Measurements from ENCODE around the gene MVP.

The MVP gene

DNA sequence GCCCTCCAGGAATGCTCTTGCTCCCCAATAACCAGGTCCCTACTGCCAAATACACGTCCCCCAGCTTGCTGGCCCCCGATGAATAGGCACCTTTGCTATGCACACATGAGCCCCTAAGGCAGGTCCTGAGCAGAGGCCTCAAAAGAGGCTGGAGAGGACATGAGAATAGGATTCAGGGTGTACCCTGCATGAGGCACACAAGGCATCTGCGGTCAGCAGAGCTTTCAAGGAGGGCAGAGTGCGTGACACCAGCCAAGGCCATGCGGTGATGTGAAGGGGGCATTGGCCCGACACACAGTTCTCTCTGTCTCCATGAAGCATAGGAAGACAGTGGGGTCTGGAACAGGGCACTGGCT, 72.2 kb downstream of the MVP start:
- TF ChIP-seq RARB (CRISPR knock-in tag; IDR thresholded peaks at IDR 0.05) (no peak), TCF4 (CRISPR knock-in tag; IDR thresholded peaks at IDR 0.05; ENCODE audit: borderline replicate concordance) (no peak)
- ATAC-seq = no peak; the same call in 2 of the 3 replicates

DNA sequence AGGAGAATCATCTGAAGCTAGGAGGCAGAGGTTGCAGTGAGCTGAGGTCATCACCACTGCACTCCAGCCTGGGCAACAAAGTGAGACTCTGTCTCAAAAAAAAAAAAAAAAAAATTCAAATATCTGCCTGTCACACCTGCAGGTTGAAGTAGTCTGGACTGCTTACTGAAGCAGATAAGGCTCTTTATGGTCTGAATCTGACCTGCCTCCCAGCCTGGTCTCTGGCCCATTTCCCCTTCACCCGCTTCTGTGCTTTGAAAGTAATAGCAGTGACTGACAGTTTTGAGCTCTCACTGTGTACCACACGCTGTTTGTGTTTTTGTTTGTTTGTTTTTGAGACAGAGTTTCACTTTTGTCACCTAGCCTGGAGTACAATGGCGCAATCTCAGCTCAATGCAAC, 73.3 kb downstream of the MVP start:
- no peak for ATAC-seq
- TF ChIP-seq CSDC2 (CRISPR knock-in tag; IDR thresholded peaks at IDR 0.05) (no peak), RARB (CRISPR knock-in tag; IDR thresholded peaks at IDR 0.05) (no peak), ZFP3 (CRISPR knock-in tag; IDR thresholded peaks at IDR 0.05) (no peak), TCF4 (CRISPR knock-in tag; IDR thresholded peaks at IDR 0.05; ENCODE audit: borderline replicate concordance) (no peak), GLIS3 (CRISPR knock-in tag; IDR thresholded peaks at IDR 0.05) (no peak), ESRRG (CRISPR knock-in tag; IDR thresholded peaks at IDR 0.05) (no peak), ZC3H10 (CRISPR knock-in tag; IDR thresholded peaks at IDR 0.05) (no peak), ZFP30 (CRISPR knock-in tag; IDR thresholded peaks at IDR 0.05) (no peak)
- TF ChIP-seq, protein P1, sequence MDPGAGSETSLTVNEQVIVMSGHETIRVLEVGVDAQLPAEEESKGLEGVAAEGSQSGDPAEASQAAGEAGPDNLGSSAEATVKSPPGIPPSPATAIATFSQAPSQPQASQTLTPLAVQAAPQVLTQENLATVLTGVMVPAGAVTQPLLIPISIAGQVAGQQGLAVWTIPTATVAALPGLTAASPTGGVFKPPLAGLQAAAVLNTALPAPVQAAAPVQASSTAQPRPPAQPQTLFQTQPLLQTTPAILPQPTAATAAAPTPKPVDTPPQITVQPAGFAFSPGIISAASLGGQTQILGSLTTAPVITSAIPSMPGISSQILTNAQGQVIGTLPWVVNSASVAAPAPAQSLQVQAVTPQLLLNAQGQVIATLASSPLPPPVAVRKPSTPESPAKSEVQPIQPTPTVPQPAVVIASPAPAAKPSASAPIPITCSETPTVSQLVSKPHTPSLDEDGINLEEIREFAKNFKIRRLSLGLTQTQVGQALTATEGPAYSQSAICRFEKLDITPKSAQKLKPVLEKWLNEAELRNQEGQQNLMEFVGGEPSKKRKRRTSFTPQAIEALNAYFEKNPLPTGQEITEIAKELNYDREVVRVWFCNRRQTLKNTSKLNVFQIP (CRISPR knock-in tag; IDR thresholded peaks at IDR 0.05; ENCODE audit: borderline replicate concordance, low read depth) = no peak
- TF ChIP-seq, protein P2, sequence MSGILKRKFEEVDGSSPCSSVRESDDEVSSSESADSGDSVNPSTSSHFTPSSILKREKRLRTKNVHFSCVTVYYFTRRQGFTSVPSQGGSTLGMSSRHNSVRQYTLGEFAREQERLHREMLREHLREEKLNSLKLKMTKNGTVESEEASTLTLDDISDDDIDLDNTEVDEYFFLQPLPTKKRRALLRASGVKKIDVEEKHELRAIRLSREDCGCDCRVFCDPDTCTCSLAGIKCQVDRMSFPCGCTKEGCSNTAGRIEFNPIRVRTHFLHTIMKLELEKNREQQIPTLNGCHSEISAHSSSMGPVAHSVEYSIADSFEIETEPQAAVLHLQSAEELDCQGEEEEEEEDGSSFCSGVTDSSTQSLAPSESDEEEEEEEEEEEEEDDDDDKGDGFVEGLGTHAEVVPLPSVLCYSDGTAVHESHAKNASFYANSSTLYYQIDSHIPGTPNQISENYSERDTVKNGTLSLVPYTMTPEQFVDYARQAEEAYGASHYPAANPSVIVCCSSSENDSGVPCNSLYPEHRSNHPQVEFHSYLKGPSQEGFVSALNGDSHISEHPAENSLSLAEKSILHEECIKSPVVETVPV (CRISPR knock-in tag; IDR thresholded peaks at IDR 0.05) = no peak
- TF ChIP-seq, protein P3, sequence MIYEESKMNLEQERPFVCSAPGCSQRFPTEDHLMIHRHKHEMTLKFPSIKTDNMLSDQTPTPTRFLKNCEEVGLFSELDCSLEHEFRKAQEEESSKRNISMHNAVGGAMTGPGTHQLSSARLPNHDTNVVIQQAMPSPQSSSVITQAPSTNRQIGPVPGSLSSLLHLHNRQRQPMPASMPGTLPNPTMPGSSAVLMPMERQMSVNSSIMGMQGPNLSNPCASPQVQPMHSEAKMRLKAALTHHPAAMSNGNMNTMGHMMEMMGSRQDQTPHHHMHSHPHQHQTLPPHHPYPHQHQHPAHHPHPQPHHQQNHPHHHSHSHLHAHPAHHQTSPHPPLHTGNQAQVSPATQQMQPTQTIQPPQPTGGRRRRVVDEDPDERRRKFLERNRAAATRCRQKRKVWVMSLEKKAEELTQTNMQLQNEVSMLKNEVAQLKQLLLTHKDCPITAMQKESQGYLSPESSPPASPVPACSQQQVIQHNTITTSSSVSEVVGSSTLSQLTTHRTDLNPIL (CRISPR knock-in tag; IDR thresholded peaks at IDR 0.05; ENCODE audit: low read depth) = no peak
- TF ChIP-seq, protein P4, sequence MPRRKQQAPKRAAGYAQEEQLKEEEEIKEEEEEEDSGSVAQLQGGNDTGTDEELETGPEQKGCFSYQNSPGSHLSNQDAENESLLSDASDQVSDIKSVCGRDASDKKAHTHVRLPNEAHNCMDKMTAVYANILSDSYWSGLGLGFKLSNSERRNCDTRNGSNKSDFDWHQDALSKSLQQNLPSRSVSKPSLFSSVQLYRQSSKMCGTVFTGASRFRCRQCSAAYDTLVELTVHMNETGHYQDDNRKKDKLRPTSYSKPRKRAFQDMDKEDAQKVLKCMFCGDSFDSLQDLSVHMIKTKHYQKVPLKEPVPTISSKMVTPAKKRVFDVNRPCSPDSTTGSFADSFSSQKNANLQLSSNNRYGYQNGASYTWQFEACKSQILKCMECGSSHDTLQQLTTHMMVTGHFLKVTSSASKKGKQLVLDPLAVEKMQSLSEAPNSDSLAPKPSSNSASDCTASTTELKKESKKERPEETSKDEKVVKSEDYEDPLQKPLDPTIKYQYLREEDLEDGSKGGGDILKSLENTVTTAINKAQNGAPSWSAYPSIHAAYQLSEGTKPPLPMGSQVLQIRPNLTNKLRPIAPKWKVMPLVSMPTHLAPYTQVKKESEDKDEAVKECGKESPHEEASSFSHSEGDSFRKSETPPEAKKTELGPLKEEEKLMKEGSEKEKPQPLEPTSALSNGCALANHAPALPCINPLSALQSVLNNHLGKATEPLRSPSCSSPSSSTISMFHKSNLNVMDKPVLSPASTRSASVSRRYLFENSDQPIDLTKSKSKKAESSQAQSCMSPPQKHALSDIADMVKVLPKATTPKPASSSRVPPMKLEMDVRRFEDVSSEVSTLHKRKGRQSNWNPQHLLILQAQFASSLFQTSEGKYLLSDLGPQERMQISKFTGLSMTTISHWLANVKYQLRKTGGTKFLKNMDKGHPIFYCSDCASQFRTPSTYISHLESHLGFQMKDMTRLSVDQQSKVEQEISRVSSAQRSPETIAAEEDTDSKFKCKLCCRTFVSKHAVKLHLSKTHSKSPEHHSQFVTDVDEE (CRISPR knock-in tag; IDR thresholded peaks at IDR 0.05) = no peak

DNA sequence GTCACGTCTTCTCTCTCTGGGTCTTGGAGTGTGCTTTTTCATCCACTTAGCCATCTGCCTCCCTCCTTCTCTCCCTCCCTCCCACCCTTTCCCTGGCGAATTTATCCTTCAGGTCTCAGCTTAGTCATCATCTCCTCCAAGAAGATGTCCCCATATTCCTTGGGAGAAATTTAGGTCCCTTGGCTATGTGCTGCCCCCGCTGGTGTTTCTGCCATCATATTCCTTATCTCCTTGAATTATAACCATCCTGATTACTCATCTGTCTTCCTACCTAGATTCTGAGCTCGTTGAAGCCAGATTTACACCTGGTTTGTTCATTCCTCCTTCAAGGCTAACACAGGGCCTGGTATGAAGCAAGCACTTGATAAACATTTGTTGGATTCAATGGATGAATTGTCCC, 74.1 kb downstream of the MVP start:
- TF ChIP-seq OSR1 (CRISPR knock-in tag; IDR thresholded peaks at IDR 0.05) = no peak
- TF ChIP-seq TOX (CRISPR knock-in tag; IDR thresholded peaks at IDR 0.05; ENCODE audit: borderline replicate concordance) = no peak
- no peak for ATAC-seq

DNA sequence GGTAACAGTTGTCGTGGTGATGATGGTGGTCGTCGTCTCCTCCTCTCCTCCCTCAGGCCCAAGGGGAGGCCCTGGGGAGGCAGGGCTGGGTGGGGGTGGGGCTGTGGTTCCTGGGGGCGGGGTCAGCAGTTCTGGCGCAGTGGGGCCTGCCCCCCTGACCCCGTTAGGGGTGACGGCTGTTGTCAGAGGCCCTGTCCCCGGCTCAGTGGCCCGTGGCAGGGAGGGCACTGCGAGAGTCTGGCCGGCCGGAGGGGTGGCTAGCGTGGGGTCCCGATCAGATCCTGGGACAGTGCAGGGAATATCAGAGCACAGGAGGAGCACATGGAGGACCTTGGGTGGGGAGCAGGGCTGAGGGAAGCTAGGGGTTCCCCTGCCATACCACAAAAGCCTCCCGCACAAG, 76.6 kb downstream of the MVP start:
- no peak for ATAC-seq
- TF ChIP-seq ARNTL (CRISPR knock-in tag; IDR thresholded peaks at IDR 0.05; ENCODE audit: borderline replicate concordance, low read depth) = no peak
- TF ChIP-seq GLIS3 (CRISPR knock-in tag; IDR thresholded peaks at IDR 0.05) = no peak
- TF ChIP-seq CSDC2 (CRISPR knock-in tag; IDR thresholded peaks at IDR 0.05) = no peak
- no peak for TF ChIP-seq ZNF70 (CRISPR knock-in tag; IDR thresholded peaks at IDR 0.05)
- no peak for TF ChIP-seq ISL1 (CRISPR knock-in tag; IDR thresholded peaks at IDR 0.05)
- TF ChIP-seq TOX (CRISPR knock-in tag; IDR thresholded peaks at IDR 0.05; ENCODE audit: borderline replicate concordance) = no peak
- TF ChIP-seq, protein P5, sequence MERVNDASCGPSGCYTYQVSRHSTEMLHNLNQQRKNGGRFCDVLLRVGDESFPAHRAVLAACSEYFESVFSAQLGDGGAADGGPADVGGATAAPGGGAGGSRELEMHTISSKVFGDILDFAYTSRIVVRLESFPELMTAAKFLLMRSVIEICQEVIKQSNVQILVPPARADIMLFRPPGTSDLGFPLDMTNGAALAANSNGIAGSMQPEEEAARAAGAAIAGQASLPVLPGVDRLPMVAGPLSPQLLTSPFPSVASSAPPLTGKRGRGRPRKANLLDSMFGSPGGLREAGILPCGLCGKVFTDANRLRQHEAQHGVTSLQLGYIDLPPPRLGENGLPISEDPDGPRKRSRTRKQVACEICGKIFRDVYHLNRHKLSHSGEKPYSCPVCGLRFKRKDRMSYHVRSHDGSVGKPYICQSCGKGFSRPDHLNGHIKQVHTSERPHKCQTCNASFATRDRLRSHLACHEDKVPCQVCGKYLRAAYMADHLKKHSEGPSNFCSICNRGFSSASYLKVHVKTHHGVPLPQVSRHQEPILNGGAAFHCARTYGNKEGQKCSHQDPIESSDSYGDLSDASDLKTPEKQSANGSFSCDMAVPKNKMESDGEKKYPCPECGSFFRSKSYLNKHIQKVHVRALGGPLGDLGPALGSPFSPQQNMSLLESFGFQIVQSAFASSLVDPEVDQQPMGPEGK (CRISPR knock-in tag; IDR thresholded peaks at IDR 0.05; ENCODE audit: borderline replicate concordance) = no peak
- TF ChIP-seq OSR1 (CRISPR knock-in tag; IDR thresholded peaks at IDR 0.05) = no peak
- no peak for TF ChIP-seq PPARA (CRISPR knock-in tag; IDR thresholded peaks at IDR 0.05; ENCODE audit: borderline replicate concordance)
- TF ChIP-seq, protein P1 (CRISPR knock-in tag; IDR thresholded peaks at IDR 0.05; ENCODE audit: borderline replicate concordance, low read depth) = no peak
- no peak for TF ChIP-seq ZNF8 (CRISPR knock-in tag; IDR thresholded peaks at IDR 0.05)
- no peak for TF ChIP-seq ZC3H10 (CRISPR knock-in tag; IDR thresholded peaks at IDR 0.05)
- TF ChIP-seq ZFP30 (CRISPR knock-in tag; IDR thresholded peaks at IDR 0.05) = no peak

Measured in SK-N-SH treated with all-trans-retinoic acid at 6 μM for 48 hours (cell line).